ENCODE data around the gene HOXA13.

GRCh38 chr7:27172315-27172774 lies 27.5 kb downstream of the HOXA13 start:
- no peak for TF ChIP-seq YY1 (tag by site-specific recombination; IDR thresholded peaks at IDR 0.05)
- TF ChIP-seq ZNF423 (tag by site-specific recombination; IDR thresholded peaks at IDR 0.05) = no peak
- no peak for TF ChIP-seq REST (tag by site-specific recombination; IDR thresholded peaks at IDR 0.05)
- TF ChIP-seq TSHZ1 (tag by site-specific recombination; IDR thresholded peaks at IDR 0.05; ENCODE audit: borderline replicate concordance) = no peak
- no peak for TF ChIP-seq CTCF (tag by site-specific recombination; IDR thresholded peaks at IDR 0.05)
- TF ChIP-seq ZBTB8A (tag by site-specific recombination; IDR thresholded peaks at IDR 0.05) = no peak
- TF ChIP-seq OVOL3 (tag by site-specific recombination; IDR thresholded peaks at IDR 0.05) = no peak
- TF ChIP-seq ZNF148 (tag by site-specific recombination; IDR thresholded peaks at IDR 0.05; ENCODE audit: borderline replicate concordance) = no peak
- no peak for TF ChIP-seq ZNF48 (tag by site-specific recombination; IDR thresholded peaks at IDR 0.05)
- TF ChIP-seq ZNF214 (tag by site-specific recombination; IDR thresholded peaks at IDR 0.05; ENCODE audit: borderline replicate concordance) = no peak
